Measurements from ENCODE around the gene PCDHGB3.

Gene PCDHGB3

DNA sequence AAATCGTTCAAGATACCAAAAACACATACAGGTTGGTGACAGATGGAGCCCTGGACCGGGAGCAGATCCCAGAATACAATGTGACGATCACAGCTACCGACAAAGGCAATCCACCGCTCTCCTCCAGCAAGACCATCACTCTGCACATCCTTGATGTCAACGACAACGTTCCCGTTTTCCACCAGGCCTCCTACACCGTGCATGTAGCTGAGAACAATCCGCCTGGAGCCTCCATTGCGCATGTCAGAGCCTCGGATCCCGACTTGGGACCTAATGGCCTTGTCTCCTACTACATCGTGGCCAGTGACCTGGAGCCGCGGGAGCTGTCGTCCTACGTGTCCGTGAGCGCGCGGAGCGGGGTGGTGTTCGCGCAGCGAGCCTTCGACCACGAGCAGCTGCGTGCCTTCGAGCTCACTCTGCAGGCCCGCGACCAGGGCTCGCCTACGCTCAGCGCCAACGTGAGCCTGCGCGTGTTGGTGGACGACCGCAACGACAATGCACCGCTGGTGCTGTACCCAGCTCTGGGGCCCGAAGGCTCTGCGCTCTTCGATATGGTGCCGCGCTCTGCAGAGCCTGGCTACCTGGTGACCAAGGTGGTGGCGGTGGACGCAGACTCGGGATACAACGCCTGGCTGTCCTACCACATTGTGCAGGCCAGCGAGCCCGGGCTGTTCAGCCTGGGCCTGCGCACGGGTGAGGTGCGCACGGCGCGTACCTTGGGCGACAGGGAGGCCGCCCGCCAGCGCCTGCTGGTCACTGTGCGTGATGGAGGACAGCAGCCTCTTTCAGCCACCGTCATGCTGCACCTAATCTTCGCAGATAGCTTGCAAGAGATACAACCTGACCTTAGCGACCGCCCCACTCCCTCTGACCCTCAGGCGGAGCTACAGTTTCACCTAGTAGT lies 1.8 kb downstream of the PCDHGB3 start:
- no peak overlapping the region for H3K27ac ChIP-seq (replicated peaks)
- TF ChIP-seq, protein P1, sequence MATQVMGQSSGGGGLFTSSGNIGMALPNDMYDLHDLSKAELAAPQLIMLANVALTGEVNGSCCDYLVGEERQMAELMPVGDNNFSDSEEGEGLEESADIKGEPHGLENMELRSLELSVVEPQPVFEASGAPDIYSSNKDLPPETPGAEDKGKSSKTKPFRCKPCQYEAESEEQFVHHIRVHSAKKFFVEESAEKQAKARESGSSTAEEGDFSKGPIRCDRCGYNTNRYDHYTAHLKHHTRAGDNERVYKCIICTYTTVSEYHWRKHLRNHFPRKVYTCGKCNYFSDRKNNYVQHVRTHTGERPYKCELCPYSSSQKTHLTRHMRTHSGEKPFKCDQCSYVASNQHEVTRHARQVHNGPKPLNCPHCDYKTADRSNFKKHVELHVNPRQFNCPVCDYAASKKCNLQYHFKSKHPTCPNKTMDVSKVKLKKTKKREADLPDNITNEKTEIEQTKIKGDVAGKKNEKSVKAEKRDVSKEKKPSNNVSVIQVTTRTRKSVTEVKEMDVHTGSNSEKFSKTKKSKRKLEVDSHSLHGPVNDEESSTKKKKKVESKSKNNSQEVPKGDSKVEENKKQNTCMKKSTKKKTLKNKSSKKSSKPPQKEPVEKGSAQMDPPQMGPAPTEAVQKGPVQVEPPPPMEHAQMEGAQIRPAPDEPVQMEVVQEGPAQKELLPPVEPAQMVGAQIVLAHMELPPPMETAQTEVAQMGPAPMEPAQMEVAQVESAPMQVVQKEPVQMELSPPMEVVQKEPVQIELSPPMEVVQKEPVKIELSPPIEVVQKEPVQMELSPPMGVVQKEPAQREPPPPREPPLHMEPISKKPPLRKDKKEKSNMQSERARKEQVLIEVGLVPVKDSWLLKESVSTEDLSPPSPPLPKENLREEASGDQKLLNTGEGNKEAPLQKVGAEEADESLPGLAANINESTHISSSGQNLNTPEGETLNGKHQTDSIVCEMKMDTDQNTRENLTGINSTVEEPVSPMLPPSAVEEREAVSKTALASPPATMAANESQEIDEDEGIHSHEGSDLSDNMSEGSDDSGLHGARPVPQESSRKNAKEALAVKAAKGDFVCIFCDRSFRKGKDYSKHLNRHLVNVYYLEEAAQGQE (IDR thresholded peaks at IDR 0.05; ENCODE audit: insufficient replicate concordance, low read depth): no peak
- TF ChIP-seq SPI1 (IDR thresholded peaks at IDR 0.05; ENCODE audit: borderline replicate concordance, low read depth) (no peak), CTCF (IDR thresholded peaks at IDR 0.05; ENCODE audit: insufficient read depth, low read length) (no peak), POLR2AphosphoS5 (IDR thresholded peaks at IDR 0.05; ENCODE audit: low read depth) (no peak), GABPA (IDR thresholded peaks at IDR 0.05; ENCODE audit: low read depth) (no peak)
- no peak for DNase-seq (ENCODE audit: low read depth in 1 of 2, low spot score in 1 of 2)
- H3K27me3 ChIP-seq (ENCODE audit: insufficient read depth, poor library complexity, severe bottlenecking): no peaks in the 10 kb centered on the region
- H3K4me3 ChIP-seq (replicated peaks; ENCODE audit: insufficient read depth, low read length): no peak overlapping the region

GRCh38 chr5:141373673-141374317 lies 3.8 kb downstream of the PCDHGB3 start, which contains the start of gene PCDHGA6:
Gene PCDHGA6 (plus strand): TSS chr5:141373891. CDS start chr5:141374084, 193 bp downstream.
- DNase-seq (ENCODE audit: low read depth in 1 of 2, low spot score in 1 of 2): no peak

More at GRCh38 chr5:141373673-141374317, 3.8 kb downstream of the PCDHGB3 start, which contains the start of gene PCDHGA6:
- H3K27me3 ChIP-seq (ENCODE audit: insufficient read depth, poor library complexity, severe bottlenecking): no peaks in the 10 kb centered on the region
- no peak for TF ChIP-seq SPI1 (IDR thresholded peaks at IDR 0.05; ENCODE audit: borderline replicate concordance, low read depth)
- TF ChIP-seq CTCF (IDR thresholded peaks at IDR 0.05; ENCODE audit: insufficient read depth, low read length): no peak
- TF ChIP-seq POLR2AphosphoS5 (IDR thresholded peaks at IDR 0.05; ENCODE audit: low read depth): no peak
- TF ChIP-seq, protein P1 (IDR thresholded peaks at IDR 0.05; ENCODE audit: insufficient replicate concordance, low read depth): no peak
- TF ChIP-seq GABPA (IDR thresholded peaks at IDR 0.05; ENCODE audit: low read depth): no peak
- H3K27ac ChIP-seq (replicated peaks): no peak within 1 kb of the TSS
- H3K4me3 ChIP-seq (replicated peaks; ENCODE audit: insufficient read depth, low read length): no peak within 1 kb of the TSS

Measured in HL-60 (cell line).